Ecto neural progenitor cell (in vitro differentiated cells): ENCODE data around the gene PRPF40B.
A peak's percentile ranks its signal among the peaks of the same experiment; 100 is the strongest.
"Not testable (repeated sequence)": the region's sequence is repeated elsewhere in the genome, so short reads cannot be mapped to it uniquely, and the experiment has no call there.

Source experiments
- DNase-seq: peaks from one replicate; pipeline ENCODE4 v3.0.0-alpha.2; 2018; ENCODE audit warnings: low spot score

The PRPF40B gene

GRCh38 chr12:49609059-49609874 is 14.1 kb upstream of the PRPF40B start:
- DNase-seq, result peak; percentile 47

- DNase-seq, result no peak
Measured at GRCh38 chr12:49609875-49610154, 13.5 kb upstream of the PRPF40B start.

GRCh38 chr12:49610785-49611184 is 12.6 kb upstream of the PRPF40B start:
- DNase-seq, result not testable (repeated sequence)

GRCh38 chr12:49612210-49612609 is 11.2 kb upstream of the PRPF40B start:
- DNase-seq, result no peak

- no peak for DNase-seq
Measured at GRCh38 chr12:49615725-49616124, 7.6 kb upstream of the PRPF40B start.

GRCh38 chr12:49616533-49617219 is 6.7 kb upstream of the PRPF40B start:
- DNase-seq, result peak; percentile 17

GRCh38 chr12:49618576-49618975 is 4.8 kb upstream of the PRPF40B start:
- no peak for DNase-seq

GRCh38 chr12:49619286-49619685 is 4.1 kb upstream of the PRPF40B start:
- DNase-seq, result peak; percentile 20

GRCh38 chr12:49621651-49622500 is 1.5 kb upstream of the PRPF40B start:
- DNase-seq, result peak; percentile 49

- peak; percentile 68 for DNase-seq
Measured at GRCh38 chr12:49622501-49623141, 740 bp upstream of the PRPF40B start.

- peak; percentile 39 for DNase-seq
Measured at GRCh38 chr12:49624921-49625577, 1.7 kb downstream of the PRPF40B start.

- DNase-seq, result peak; percentile 26
Measured at GRCh38 chr12:49626169-49626835, 2.9 kb downstream of the PRPF40B start.

- DNase-seq, result no peak
Measured at GRCh38 chr12:49626836-49627235, 3.5 kb downstream of the PRPF40B start.

GRCh38 chr12:49627752-49628360 is 4.5 kb downstream of the PRPF40B start:
- peak; percentile 26 for DNase-seq

- peak; percentile 38 for DNase-seq
Measured at GRCh38 chr12:49631336-49631907, 8.1 kb downstream of the PRPF40B start.

- no peak for DNase-seq
Measured at GRCh38 chr12:49632401-49632800, 9.0 kb downstream of the PRPF40B start.

GRCh38 chr12:49632986-49633702 is 9.8 kb downstream of the PRPF40B start:
- DNase-seq, result no peak

- DNase-seq, result no peak
Measured at GRCh38 chr12:49633703-49634345, 10.5 kb downstream of the PRPF40B start.

- DNase-seq, result no peak
Measured at GRCh38 chr12:49635036-49635435, 11.7 kb downstream of the PRPF40B start.
